Measurements from ENCODE around the gene NDOR1.

DNA sequence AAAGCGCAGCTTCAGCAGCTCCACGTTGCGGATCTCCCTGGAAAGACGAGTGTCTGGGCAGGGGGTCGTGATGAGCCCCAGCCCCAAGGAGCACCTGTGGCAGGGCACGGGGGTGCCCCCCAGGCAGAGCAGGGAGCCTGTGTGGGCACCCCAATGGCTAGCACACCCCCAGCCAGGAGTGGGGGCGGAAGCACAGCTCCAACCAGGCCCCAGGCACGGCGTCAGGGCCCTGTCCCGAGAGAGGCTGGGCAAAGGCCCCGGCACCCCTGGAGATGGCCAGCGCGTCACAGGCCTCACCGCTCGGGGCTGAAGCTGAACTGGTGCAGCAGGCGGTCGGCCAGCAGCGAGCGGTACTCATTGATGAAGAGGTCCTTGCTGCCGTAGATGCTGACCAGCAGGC, 25.0 kb upstream of the NDOR1 start:
- TF ChIP-seq POLR2A (IDR thresholded peaks at IDR 0.05): no peak
- TF ChIP-seq, protein P1, sequence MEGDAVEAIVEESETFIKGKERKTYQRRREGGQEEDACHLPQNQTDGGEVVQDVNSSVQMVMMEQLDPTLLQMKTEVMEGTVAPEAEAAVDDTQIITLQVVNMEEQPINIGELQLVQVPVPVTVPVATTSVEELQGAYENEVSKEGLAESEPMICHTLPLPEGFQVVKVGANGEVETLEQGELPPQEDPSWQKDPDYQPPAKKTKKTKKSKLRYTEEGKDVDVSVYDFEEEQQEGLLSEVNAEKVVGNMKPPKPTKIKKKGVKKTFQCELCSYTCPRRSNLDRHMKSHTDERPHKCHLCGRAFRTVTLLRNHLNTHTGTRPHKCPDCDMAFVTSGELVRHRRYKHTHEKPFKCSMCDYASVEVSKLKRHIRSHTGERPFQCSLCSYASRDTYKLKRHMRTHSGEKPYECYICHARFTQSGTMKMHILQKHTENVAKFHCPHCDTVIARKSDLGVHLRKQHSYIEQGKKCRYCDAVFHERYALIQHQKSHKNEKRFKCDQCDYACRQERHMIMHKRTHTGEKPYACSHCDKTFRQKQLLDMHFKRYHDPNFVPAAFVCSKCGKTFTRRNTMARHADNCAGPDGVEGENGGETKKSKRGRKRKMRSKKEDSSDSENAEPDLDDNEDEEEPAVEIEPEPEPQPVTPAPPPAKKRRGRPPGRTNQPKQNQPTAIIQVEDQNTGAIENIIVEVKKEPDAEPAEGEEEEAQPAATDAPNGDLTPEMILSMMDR (IDR thresholded peaks at IDR 0.05): no peak
